ENCODE measurements around the gene PPT2.
"Not testable (repeated sequence)": the region's sequence is repeated elsewhere in the genome, so short reads cannot be mapped to it uniquely, and the experiment has no call there.

Gene PPT2

GRCh38 chr6:32191696-32192607 is 38.0 kb downstream of the PPT2 start:
- H3K4me1 ChIP-seq (ENCODE audit: insufficient read depth, low read length, poor library complexity, severe bottlenecking): peaks cover 60% of the 10 kb centered on the region
- H3K27me3 ChIP-seq (ENCODE audit: insufficient read depth, low read length, poor library complexity, severe bottlenecking): no peaks in the 10 kb centered on the region
- peak overlapping the region; percentile 99 for H3K4me2 ChIP-seq (ENCODE audit: low read depth, low read length, poor library complexity, severe bottlenecking)
- H3K79me2 ChIP-seq (ENCODE audit: insufficient read depth, low read length): peaks cover 88% of the 10 kb centered on the region
- H3K9me3 ChIP-seq (ENCODE audit: insufficient read depth, low read depth, low read length): no peaks in the 10 kb centered on the region
- H2AFZ ChIP-seq (ENCODE audit: low read length): no peak overlapping the region
- H3K9me2 ChIP-seq (replicated peaks; ENCODE audit: low read depth, low read length): no peaks in the 10 kb centered on the region
- TF ChIP-seq EZH2phosphoT487 (IDR thresholded peaks at IDR 0.05; ENCODE audit: borderline replicate concordance): no peak
- TF ChIP-seq CTCF (conservative IDR thresholded peaks at IDR 0.05; ENCODE audit: low read length): no peak
- H3K9ac ChIP-seq (ENCODE audit: low read depth, low read length, poor library complexity, severe bottlenecking): peak overlapping the region; percentile 96
- no peaks in the 10 kb centered on the region for H3F3A ChIP-seq (ENCODE audit: low read depth)
- H4K20me1 ChIP-seq (ENCODE audit: insufficient read depth, low read length, poor library complexity, severe bottlenecking): peaks cover 8% of the 10 kb centered on the region
- peak overlapping the region; percentile 91 for H3K4me3 ChIP-seq (ENCODE audit: low read length, poor library complexity, severe bottlenecking)
- H3K36me3 ChIP-seq (ENCODE audit: insufficient read depth, low read length): peaks cover 9% of the 10 kb centered on the region; the same call in 1 of the 2 replicates

- Histone ChIP-seq H3K36me3 (ENCODE audit: insufficient read depth, low read length) (peaks cover 2% of the 10 kb centered on the region; the same call in 1 of the 2 replicates), H3F3A (ENCODE audit: low read depth) (no peaks in the 10 kb centered on the region), H2AFZ (ENCODE audit: low read length) (peak within 1 kb of the TSS; percentile 60; the same call in 1 of the 2 replicates), H3K79me2 (ENCODE audit: insufficient read depth, low read length) (peaks cover 81% of the 10 kb centered on the region), H3K27me3 (ENCODE audit: insufficient read depth, low read length, poor library complexity, severe bottlenecking) (no peaks in the 10 kb centered on the region), H4K20me1 (ENCODE audit: insufficient read depth, low read length, poor library complexity, severe bottlenecking) (peaks cover 7% of the 10 kb centered on the region), H3K4me2 (ENCODE audit: low read depth, low read length, poor library complexity, severe bottlenecking) (peak within 1 kb of the TSS; percentile 99), H3K9me2 (replicated peaks; ENCODE audit: low read depth, low read length) (no peaks in the 10 kb centered on the region), H3K4me1 (ENCODE audit: insufficient read depth, low read length, poor library complexity, severe bottlenecking) (peaks cover 62% of the 10 kb centered on the region), H3K9me3 (ENCODE audit: insufficient read depth, low read depth, low read length) (no peaks in the 10 kb centered on the region), H3K9ac (ENCODE audit: low read depth, low read length, poor library complexity, severe bottlenecking) (peak within 1 kb of the TSS; percentile 96), H3K4me3 (ENCODE audit: low read length, poor library complexity, severe bottlenecking) (peak within 1 kb of the TSS; percentile 91)
- TF ChIP-seq EZH2phosphoT487 (IDR thresholded peaks at IDR 0.05; ENCODE audit: borderline replicate concordance) (no peak), CTCF (conservative IDR thresholded peaks at IDR 0.05; ENCODE audit: low read length) (no peak)
Measured at GRCh38 chr6:32192608-32193039, 38.7 kb downstream of the PPT2 start, which contains the start of gene GPSM3. Gene GPSM3 (minus strand): TSS chr6:32192643. CDS start chr6:32192513, 130 bp downstream.

- Histone ChIP-seq H3K79me2 (ENCODE audit: insufficient read depth, low read length) (peaks cover 76% of the 10 kb centered on the region), H3K9ac (ENCODE audit: low read depth, low read length, poor library complexity, severe bottlenecking) (peak overlapping the region; percentile 96)
Measured at GRCh38 chr6:32193096-32193495, 39.2 kb downstream of the PPT2 start.

More at GRCh38 chr6:32193096-32193495, 39.2 kb downstream of the PPT2 start:
- peak overlapping the region; percentile 91 for H3K4me3 ChIP-seq (ENCODE audit: low read length, poor library complexity, severe bottlenecking)
- H4K20me1 ChIP-seq (ENCODE audit: insufficient read depth, low read length, poor library complexity, severe bottlenecking); H3K36me3 ChIP-seq (ENCODE audit: insufficient read depth, low read length); H3F3A ChIP-seq (ENCODE audit: low read depth); H3K9me2 ChIP-seq (replicated peaks; ENCODE audit: low read depth, low read length); H3K9me3 ChIP-seq (ENCODE audit: insufficient read depth, low read depth, low read length); H3K27me3 ChIP-seq (ENCODE audit: insufficient read depth, low read length, poor library complexity, severe bottlenecking): not testable (repeated sequence)
- H3K4me1 ChIP-seq (ENCODE audit: insufficient read depth, low read length, poor library complexity, severe bottlenecking): peaks cover 62% of the 10 kb centered on the region
- H2AFZ ChIP-seq (ENCODE audit: low read length): peak overlapping the region; percentile 60; the same call in 1 of the 2 replicates
- H3K4me2 ChIP-seq (ENCODE audit: low read depth, low read length, poor library complexity, severe bottlenecking): peak overlapping the region; percentile 99
